Esophagus squamous epithelium (tissue), 4 donors: ENCODE results near the gene MMD.

ENCODE experiments used
- CTCF ChIP-seq, 6 experiments: fragments of 450-650 bp in 4 of 6; fragments of 200-600 bp in 2 of 6; sonication (generic) in 2 of 6; IDR thresholded peaks; one replicate each; pipeline ENCODE4 v1.5.1; 2016 to 2019; ENCODE audit warnings: antibody characterized with exemption in 6 of 6, mild to moderate bottlenecking in 4 of 6, moderate library complexity in 4 of 6
- POLR2A ChIP-seq, 4 donors: fragments of 450-650 bp; IDR thresholded peaks; one replicate each; pipeline ENCODE4 v1.6.1; 2017; ENCODE audit warnings: antibody characterized with exemption in 4 of 4, mild to moderate bottlenecking in 4 of 4, moderate library complexity in 3 of 4

GRCh38 chr17:55410722-55411462 is 10.7 kb downstream of the MMD start:
- TF ChIP-seq CTCF (IDR thresholded peaks at IDR 0.05) (no peak), POLR2A (IDR thresholded peaks at IDR 0.05) (no peak)
